HepG2 (cell line): ENCODE results near the gene IRX3. TPM values are rescaled to one million over a fixed set of nuclear protein-coding genes. Genes with fewer than 3 reads are reported as not detected.
A peak's percentile ranks its signal among the peaks of the same experiment; 100 is the strongest.

Experiments used
- AKAP8 ChIP-seq: sonication (generic); formaldehyde crosslinking; IDR thresholded peaks from 2 replicates; pipeline ENCODE4 v1.5.1; 2020; ENCODE audit warnings: mild to moderate bottlenecking, missing genetic modification reagents
- BCL3 ChIP-seq: sonication (generic); formaldehyde crosslinking; IDR thresholded peaks from 2 replicates; pipeline ENCODE4 v1.5.1; 2020; ENCODE audit warnings: mild to moderate bottlenecking, missing genetic modification reagents, moderate library complexity
- CERS6 ChIP-seq: sonication (generic); formaldehyde crosslinking; IDR thresholded peaks from 2 replicates; pipeline ENCODE4 v1.5.0; 2020; ENCODE audit warnings: missing genetic modification reagents
- GTF3A ChIP-seq: sonication (generic); formaldehyde crosslinking; conservative IDR thresholded peaks from 2 replicates; pipeline ENCODE4 v1.4.0; 2020; ENCODE audit warnings: mild to moderate bottlenecking, missing genetic modification reagents
- HMG20A ChIP-seq: IDR thresholded peaks from 2 replicates; pipeline ENCODE4 v1.6.1; 2016; ENCODE audit warnings: borderline replicate concordance
- HNF4G ChIP-seq, 2 experiments: sonication (generic) in 1 of 2; formaldehyde crosslinking in 1 of 2; IDR thresholded peaks; 2 replicates each; pipeline versions ENCODE4 v1.4.0 to v1.6.1; 2011 to 2020; ENCODE audit warnings: borderline replicate concordance in 2 of 2, low read depth in 2 of 2, mild to moderate bottlenecking in 2 of 2, low read length in 1 of 2, missing genetic modification reagents in 1 of 2, moderate library complexity in 1 of 2
- HOXA7 ChIP-seq: sonication (generic); formaldehyde crosslinking; IDR thresholded peaks from 2 replicates; pipeline ENCODE4 v1.8.1; 2022; ENCODE audit warnings: mild to moderate bottlenecking, missing genetic modification reagents, moderate library complexity
- JDP2 ChIP-seq: sonication (generic); formaldehyde crosslinking; IDR thresholded peaks from 2 replicates; pipeline ENCODE4 v1.8.1; 2022; ENCODE audit warnings: missing genetic modification reagents, borderline replicate concordance
- KLF9 ChIP-seq: IDR thresholded peaks from 2 replicates; pipeline ENCODE4 v1.6.1; 2016; ENCODE audit warnings: low read depth
- MEIS1 ChIP-seq: sonication (generic); formaldehyde crosslinking; IDR thresholded peaks from 2 replicates; pipeline ENCODE4 v1.9.0; 2021; ENCODE audit warnings: mild to moderate bottlenecking, missing genetic modification reagents, moderate library complexity, borderline replicate concordance
- MTF2 ChIP-seq: sonication (generic); formaldehyde crosslinking; IDR thresholded peaks from 2 replicates; pipeline ENCODE4 v1.5.0; 2020; ENCODE audit warnings: missing genetic modification reagents, borderline replicate concordance
- NR0B2 ChIP-seq: sonication (generic); formaldehyde crosslinking; IDR thresholded peaks from 2 replicates; pipeline ENCODE4 v1.4.0; 2020; ENCODE audit warnings: mild to moderate bottlenecking, missing genetic modification reagents
- RFX5 ChIP-seq: IDR thresholded peaks from 2 replicates; pipeline ENCODE4 v1.6.1; 2011; ENCODE audit warnings: low read depth, low read length, improper control_type of control experiment
- RORA ChIP-seq: sonication (generic); formaldehyde crosslinking; IDR thresholded peaks from 2 replicates; pipeline ENCODE4 v1.5.0; 2020; ENCODE audit warnings: mild to moderate bottlenecking, missing genetic modification reagents, moderate library complexity
- SMAD3 ChIP-seq: sonication (generic); formaldehyde crosslinking; IDR thresholded peaks from 2 replicates; pipeline ENCODE4 v1.4.0; 2020; ENCODE audit warnings: missing genetic modification reagents
- SNAI1 ChIP-seq: sonication (generic); formaldehyde crosslinking; IDR thresholded peaks from 2 replicates; pipeline ENCODE4 v1.5.0; 2020; ENCODE audit warnings: mild to moderate bottlenecking, missing genetic modification reagents, borderline replicate concordance
- SPEN ChIP-seq: sonication (generic); formaldehyde crosslinking; IDR thresholded peaks from 2 replicates; pipeline ENCODE4 v1.5.1; 2020; ENCODE audit warnings: low read depth, mild to moderate bottlenecking, missing genetic modification reagents
- THAP11 ChIP-seq: IDR thresholded peaks from 2 replicates; pipeline ENCODE4 v1.6.1; 2016; ENCODE audit warnings: missing biosample characterization, missing genetic modification reagents
- TOPORS ChIP-seq: sonication (generic); formaldehyde crosslinking; IDR thresholded peaks from 2 replicates; pipeline ENCODE4 v1.8.0; 2023; ENCODE audit warnings: mild to moderate bottlenecking, missing genetic modification reagents
- ZFP90 ChIP-seq: sonication (generic); formaldehyde crosslinking; IDR thresholded peaks from 2 replicates; pipeline ENCODE4 v1.8.0; 2022; ENCODE audit warnings: missing genetic modification reagents, mild to moderate bottlenecking, inconsistent platforms, borderline replicate concordance
- ZNF12 ChIP-seq: sonication (generic); formaldehyde crosslinking; IDR thresholded peaks from 2 replicates; pipeline ENCODE4 v1.5.0; 2020; ENCODE audit warnings: missing genetic modification reagents
- ZNF253 ChIP-seq: sonication (generic); formaldehyde crosslinking; IDR thresholded peaks from 2 replicates; pipeline ENCODE4 v1.8.0; 2022; ENCODE audit warnings: mild to moderate bottlenecking, missing genetic modification reagents, borderline replicate concordance
- ZNF430 ChIP-seq: sonication (generic); formaldehyde crosslinking; IDR thresholded peaks from 2 replicates; pipeline ENCODE4 v1.9.0; 2021; ENCODE audit warnings: mild to moderate bottlenecking, missing genetic modification reagents
- ZNF780A ChIP-seq: sonication (generic); formaldehyde crosslinking; IDR thresholded peaks from 2 replicates; pipeline ENCODE4 v1.8.0; 2022; ENCODE audit warnings: mild to moderate bottlenecking, missing genetic modification reagents, moderate library complexity
- ZNF883 ChIP-seq: sonication (generic); formaldehyde crosslinking; IDR thresholded peaks from 2 replicates; pipeline ENCODE4 v1.5.1; 2020; ENCODE audit warnings: mild to moderate bottlenecking, missing genetic modification reagents; ENCODE audit errors: not compliant biosample characterization
- ZSCAN9 ChIP-seq: IDR thresholded peaks from 2 replicates; pipeline ENCODE4 v1.6.1; 2016; ENCODE audit warnings: borderline replicate concordance
- ZXDC ChIP-seq: sonication (generic); formaldehyde crosslinking; IDR thresholded peaks from 2 replicates; pipeline ENCODE4 v1.5.0; 2020; ENCODE audit warnings: mild to moderate bottlenecking, missing genetic modification reagents
- polyA plus RNA-seq, 8 experiments: library from polyadenylated mRNA; depleted of rRNA in 3 of 8; stranded (reverse) in 7 of 8; unstranded in 1 of 8; fragments of >200 nt; fragmentation: Illumina TruSeq in 4 of 8; extraction: Trizol in 4 of 8; gene quantifications; 2 replicates each; pipeline versions ENCODE4 v1.2.1 to v1.2.3, GENCODE V29; 2011 to 2016; ENCODE audit warnings: low read depth in 4 of 8, missing spikeins in 1 of 8, mixed read lengths in 1 of 8; ENCODE audit not compliant: insufficient read depth in 1 of 8
- total RNA-seq, 5 experiments: library from RNA; depleted of rRNA; stranded (reverse); fragments of >200 nt; fragmentation: Illumina TruSeq; extraction: Trizol; gene quantifications; 2 replicates each; pipeline ENCODE4 v1.2.3, GENCODE V29; 2016; ENCODE audit warnings: low read depth in 1 of 5

IRX3 gene
- total and polyA plus RNA-seq, 2 of the 13 experiments (the other 11 are each of a cell fraction or from before 2014, with no cell fraction given): 9.2 to 16.4 TPM

GRCh38 chr16:54284931-54285413 is 1.6 kb downstream of the IRX3 start (continued):
- no peak for TF ChIP-seq JDP2
- no peak for TF ChIP-seq RORA (CRISPR knock-in tag)
- no peak for TF ChIP-seq AKAP8 (CRISPR knock-in tag)
- no peak for TF ChIP-seq BCL3
- TF ChIP-seq SNAI1 (CRISPR knock-in tag): no peak
- no peak for TF ChIP-seq ZNF12 (CRISPR knock-in tag)
- TF ChIP-seq ZNF430 (CRISPR knock-in tag): peak; percentile 65; the same call in 1 of the 2 replicates
- no peak for TF ChIP-seq MTF2
- no peak for TF ChIP-seq SMAD3 (CRISPR knock-in tag)
- no peak for TF ChIP-seq RFX5
- TF ChIP-seq CERS6 (CRISPR knock-in tag): no peak
- TF ChIP-seq GTF3A (CRISPR knock-in tag): no peak
- no peak for TF ChIP-seq HOXA7 (CRISPR knock-in tag)
- TF ChIP-seq KLF9: no peak
- 0 out of 2 replicates have a peak, but pooled peaks have one; percentile 51 for TF ChIP-seq MEIS1 (CRISPR knock-in tag)
- no peak for TF ChIP-seq NR0B2 (CRISPR knock-in tag)
- no peak for TF ChIP-seq SPEN (CRISPR knock-in tag)
- TF ChIP-seq ZFP90 (CRISPR knock-in tag): 0 out of 2 replicates have a peak, but pooled peaks have one; percentile 53
- no peak for TF ChIP-seq HNF4G (IDR thresholded peaks at IDR 0.05; ENCODE audit: borderline replicate concordance, low read depth, low read length)
- TF ChIP-seq HNF4G (CRISPR knock-in tag; IDR thresholded peaks at IDR 0.05; ENCODE audit: borderline replicate concordance, low read depth): peak; percentile 3; the same call in 1 of the 2 replicates
- TF ChIP-seq TOPORS: no peak
- 0 out of 2 replicates have a peak, but pooled peaks have one; percentile 11 for TF ChIP-seq ZNF253 (CRISPR knock-in tag)
- TF ChIP-seq ZXDC: peak; percentile 77; the same call in 1 of the 2 replicates
- 0 out of 2 replicates have a peak, but pooled peaks have one; percentile 34 for TF ChIP-seq ZNF780A (CRISPR knock-in tag)
- no peak for TF ChIP-seq THAP11 (CRISPR knock-in tag)
- TF ChIP-seq ZSCAN9 (CRISPR knock-in tag): no peak
- no peak for TF ChIP-seq HMG20A (CRISPR knock-in tag)
- TF ChIP-seq ZNF883 (CRISPR knock-in tag): peak; percentile 7
